GM19372 (cell line): Measurements from ENCODE around the gene AFP.

Experiments used
- ATAC-seq: cut with Tn5 transposase; IDR thresholded peaks from one replicate; pipeline ENCODE4 v1.9.1; 2021; ENCODE audit warnings: mild to moderate bottlenecking, low read depth, moderate library complexity; ENCODE audit not compliant: unreplicated experiment

The AFP gene

GRCh38 chr4:73413294-73413755 lies 22.7 kb upstream of the AFP start:
- no peak for ATAC-seq

DNA sequence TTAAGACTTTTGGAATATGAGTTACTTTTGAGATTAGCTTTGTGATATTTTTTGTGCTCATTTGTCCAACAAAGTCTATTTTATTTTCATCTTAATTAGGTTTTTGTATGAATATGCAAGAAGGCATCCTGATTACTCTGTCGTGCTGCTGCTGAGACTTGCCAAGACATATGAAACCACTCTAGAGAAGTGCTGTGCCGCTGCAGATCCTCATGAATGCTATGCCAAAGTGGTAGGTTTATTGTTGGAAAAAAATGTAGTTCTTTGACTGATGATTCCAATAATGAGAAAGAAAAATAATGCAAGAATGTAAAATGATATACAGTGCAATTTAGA lies 21.1 kb upstream of the AFP start:
- ATAC-seq = no peak

- no peak for ATAC-seq
Observed at GRCh38 chr4:73415807-73416238, 20.2 kb upstream of the AFP start.

- no peak for ATAC-seq
Observed at GRCh38 chr4:73416423-73417087, 19.5 kb upstream of the AFP start.

DNA sequence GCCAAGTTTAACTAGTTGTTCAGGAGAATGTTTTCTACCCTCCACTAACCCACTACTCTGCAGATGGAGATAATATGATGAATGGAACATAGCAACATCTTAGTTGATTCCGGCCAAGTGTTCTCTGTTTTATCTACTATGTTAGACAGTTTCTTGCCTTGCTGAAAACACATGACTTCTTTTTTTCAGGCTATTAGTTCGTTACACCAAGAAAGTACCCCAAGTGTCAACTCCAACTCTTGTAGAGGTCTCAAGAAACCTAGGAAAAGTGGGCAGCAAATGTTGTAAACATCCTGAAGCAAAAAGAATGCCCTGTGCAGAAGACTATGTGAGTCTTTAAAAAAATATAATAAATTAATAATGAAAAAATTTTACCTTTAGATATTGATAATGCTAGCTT lies 18.7 kb upstream of the AFP start:
- ATAC-seq = no peak

DNA sequence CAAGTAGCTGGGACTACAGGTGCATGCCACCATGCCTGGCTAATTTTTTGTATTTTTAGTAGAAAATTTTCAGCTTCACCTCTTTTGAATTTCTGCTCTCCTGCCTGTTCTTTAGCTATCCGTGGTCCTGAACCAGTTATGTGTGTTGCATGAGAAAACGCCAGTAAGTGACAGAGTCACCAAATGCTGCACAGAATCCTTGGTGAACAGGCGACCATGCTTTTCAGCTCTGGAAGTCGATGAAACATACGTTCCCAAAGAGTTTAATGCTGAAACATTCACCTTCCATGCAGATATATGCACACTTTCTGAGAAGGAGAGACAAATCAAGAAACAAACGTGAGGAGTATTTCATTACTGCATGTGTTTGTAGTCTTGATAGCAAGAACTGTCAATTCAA lies 18.0 kb upstream of the AFP start:
- ATAC-seq = no peak

GRCh38 chr4:73418677-73419076 lies 17.3 kb upstream of the AFP start:
- ATAC-seq = no peak

DNA sequence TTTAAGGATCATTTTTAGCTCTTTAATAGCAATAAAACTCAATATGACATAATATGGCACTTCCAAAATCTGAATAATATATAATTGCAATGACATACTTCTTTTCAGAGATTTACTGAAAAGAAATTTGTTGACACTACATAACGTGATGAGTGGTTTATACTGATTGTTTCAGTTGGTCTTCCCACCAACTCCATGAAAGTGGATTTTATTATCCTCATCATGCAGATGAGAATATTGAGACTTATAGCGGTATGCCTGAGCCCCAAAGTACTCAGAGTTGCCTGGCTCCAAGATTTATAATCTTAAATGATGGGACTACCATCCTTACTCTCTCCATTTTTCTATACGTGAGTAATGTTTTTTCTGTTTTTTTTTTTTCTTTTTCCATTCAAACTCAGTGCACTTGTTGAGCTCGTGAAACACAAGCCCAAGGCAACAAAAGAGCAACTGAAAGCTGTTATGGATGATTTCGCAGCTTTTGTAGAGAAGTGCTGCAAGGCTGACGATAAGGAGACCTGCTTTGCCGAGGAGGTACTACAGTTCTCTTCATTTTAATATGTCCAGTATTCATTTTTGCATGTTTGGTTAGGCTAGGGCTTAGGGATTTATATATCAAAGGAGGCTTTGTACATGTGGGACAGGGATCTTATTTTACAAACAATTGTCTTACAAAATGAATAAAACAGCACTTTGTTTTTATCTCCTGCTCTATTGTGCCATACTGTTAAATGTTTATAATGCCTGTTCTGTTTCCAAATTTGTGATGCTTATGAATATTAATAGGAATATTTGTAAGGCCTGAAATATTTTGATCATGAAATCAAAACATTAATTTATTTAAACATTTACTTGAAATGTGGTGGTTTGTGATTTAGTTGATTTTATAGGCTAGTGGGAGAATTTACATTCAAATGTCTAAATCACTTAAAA lies 16.6 kb upstream of the AFP start:
- no peak for ATAC-seq

DNA sequence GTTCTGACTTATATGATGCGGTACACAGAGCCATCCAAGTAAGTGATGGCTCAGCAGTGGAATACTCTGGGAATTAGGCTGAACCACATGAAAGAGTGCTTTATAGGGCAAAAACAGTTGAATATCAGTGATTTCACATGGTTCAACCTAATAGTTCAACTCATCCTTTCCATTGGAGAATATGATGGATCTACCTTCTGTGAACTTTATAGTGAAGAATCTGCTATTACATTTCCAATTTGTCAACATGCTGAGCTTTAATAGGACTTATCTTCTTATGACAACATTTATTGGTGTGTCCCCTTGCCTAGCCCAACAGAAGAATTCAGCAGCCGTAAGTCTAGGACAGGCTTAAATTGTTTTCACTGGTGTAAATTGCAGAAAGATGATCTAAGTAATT lies 15.4 kb upstream of the AFP start:
- ATAC-seq = no peak

GRCh38 chr4:73421708-73422457 lies 14.1 kb upstream of the AFP start:
- ATAC-seq = no peak

GRCh38 chr4:73422458-73422752 lies 13.6 kb upstream of the AFP start:
- ATAC-seq = no peak

DNA sequence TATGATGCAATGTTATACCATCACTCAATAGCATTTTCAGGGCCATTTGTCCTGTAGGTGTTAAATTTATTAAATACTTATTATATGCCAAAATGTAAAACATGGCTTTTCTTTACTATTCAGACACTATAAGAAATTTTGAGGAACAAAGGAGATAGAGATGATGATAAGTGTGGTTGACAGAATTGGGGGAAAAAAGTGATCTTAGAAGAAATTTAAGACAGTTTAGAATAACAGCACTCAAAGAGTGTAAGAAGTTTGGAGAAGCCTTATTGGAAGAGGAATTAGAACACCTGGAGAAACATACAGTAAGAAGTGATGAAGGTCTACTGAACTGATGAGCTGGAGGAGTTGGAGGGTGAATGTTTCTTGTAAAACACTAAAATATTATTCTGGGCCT lies 12.8 kb upstream of the AFP start:
- ATAC-seq = no peak

GRCh38 chr4:73426666-73427065 lies 9.4 kb upstream of the AFP start:
- no peak for ATAC-seq

DNA sequence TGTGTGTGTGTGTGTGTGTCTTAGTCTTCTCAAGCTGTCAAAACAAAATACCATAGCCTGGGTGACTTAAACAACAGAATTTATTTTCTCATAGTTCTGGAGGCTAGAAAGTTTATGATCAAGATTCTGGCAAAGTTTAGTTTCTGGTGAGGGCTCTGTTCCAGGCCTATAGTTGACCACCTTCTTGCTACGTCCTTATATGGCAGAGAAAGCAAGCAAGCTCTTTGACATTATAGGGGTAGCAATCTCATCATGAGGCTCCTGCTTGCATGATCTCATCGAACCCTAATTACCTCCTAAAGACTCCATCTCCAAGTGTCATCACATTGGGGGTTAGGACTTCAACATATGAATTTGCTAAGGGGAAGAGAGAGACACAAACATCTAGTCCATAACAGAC lies 6.9 kb upstream of the AFP start:
- ATAC-seq = no peak

DNA sequence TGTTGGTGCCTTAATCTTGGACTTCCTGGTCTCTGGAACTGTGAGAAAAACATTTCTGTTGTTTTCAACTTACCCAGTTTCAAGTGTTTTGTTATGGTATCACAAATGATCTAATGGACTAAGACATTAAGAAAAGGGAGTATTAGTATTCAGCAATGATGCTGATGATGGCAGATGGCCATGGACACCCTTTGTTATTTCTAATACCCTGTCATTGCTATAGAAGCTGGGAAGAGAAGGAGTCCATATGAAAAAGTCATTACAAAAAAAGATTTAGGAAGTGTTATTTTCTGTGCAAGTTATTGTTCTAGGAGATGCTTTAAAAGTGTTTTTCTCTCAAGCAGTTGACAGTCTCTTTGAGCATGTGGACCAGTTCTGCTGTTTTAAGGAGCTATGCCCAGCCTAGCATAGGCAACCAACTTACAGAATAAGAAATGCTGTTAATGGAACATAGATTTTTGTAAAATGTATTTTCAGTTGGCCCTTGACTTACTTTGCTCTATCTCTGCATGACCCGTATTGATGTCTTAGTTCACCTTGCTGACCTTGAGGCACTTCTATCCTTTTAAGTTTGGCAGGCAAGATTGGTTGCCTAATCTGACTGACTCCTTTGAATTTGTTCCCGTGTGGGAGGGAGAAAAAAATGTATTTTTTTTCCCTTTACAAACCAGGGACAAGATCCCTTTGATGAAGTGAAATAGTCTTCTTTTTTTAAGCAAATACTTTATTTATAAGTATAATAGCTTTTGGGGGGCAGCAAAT lies 6.0 kb upstream of the AFP start:
- ATAC-seq = no peak

DNA sequence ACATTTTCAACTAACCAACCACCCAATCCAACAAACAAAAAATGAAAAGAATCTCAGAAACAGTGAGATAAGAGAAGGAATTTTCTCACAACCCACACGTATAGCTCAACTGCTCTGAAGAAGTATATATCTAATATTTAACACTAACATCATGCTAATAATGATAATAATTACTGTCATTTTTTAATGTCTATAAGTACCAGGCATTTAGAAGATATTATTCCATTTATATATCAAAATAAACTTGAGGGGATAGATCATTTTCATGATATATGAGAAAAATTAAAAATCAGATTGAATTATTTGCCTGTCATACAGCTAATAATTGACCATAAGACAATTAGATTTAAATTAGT lies 4.2 kb upstream of the AFP start:
- no peak for ATAC-seq

DNA sequence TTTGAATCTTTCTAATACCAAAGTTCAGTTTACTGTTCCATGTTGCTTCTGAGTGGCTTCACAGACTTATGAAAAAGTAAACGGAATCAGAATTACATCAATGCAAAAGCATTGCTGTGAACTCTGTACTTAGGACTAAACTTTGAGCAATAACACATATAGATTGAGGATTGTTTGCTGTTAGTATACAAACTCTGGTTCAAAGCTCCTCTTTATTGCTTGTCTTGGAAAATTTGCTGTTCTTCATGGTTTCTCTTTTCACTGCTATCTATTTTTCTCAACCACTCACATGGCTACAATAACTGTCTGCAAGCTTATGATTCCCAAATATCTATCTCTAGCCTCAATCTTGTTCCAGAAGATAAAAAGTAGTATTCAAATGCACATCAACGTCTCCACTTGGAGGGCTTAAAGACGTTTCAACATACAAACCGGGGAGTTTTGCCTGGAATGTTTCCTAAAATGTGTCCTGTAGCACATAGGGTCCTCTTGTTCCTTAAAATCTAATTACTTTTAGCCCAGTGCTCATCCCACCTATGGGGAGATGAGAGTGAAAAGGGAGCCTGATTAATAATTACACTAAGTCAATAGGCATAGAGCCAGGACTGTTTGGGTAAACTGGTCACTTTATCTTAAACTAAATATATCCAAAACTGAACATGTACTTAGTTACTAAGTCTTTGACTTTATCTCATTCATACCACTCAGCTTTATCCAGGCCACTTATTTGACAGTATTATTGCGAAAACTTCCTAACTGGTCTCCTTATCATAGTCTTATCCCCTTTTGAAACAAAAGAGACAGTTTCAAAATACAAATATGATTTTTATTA lies 3.6 kb upstream of the AFP start:
- no peak for ATAC-seq

DNA sequence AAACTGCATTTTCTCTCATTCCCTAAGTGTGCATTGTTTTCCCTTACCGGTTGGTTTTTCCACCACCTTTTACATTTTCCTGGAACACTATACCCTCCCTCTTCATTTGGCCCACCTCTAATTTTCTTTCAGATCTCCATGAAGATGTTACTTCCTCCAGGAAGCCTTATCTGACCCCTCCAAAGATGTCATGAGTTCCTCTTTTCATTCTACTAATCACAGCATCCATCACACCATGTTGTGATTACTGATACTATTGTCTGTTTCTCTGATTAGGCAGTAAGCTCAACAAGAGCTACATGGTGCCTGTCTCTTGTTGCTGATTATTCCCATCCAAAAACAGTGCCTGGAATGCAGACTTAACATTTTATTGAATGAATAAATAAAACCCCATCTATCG lies 2.9 kb upstream of the AFP start:
- no peak for ATAC-seq

- ATAC-seq = no peak
Observed at GRCh38 chr4:73434311-73434710, 1.7 kb upstream of the AFP start.
